GM18858 (cell line): ENCODE measurements around the gene CEP120.
"Not testable (repeated sequence)": the region's sequence is repeated elsewhere in the genome, so short reads cannot be mapped to it uniquely, and the experiment has no call there.

Experiments used
- ATAC-seq: cut with Tn5 transposase; IDR thresholded peaks from one replicate; pipeline ENCODE4 v1.9.1; 2021; ENCODE audit not compliant: unreplicated experiment

Gene CEP120

GRCh38 chr5:123423278-123424149 is at the start of gene CEP120:
Gene CEP120 (minus strand): TSS chr5:123423403. CDS start chr5:123422998, 405 bp downstream.
- ATAC-seq: peak; percentile 98

- ATAC-seq: no peak
These were observed 49.1 kb upstream of the CEP120 start for GRCh38 chr5:123472150-123472924.

DNA sequence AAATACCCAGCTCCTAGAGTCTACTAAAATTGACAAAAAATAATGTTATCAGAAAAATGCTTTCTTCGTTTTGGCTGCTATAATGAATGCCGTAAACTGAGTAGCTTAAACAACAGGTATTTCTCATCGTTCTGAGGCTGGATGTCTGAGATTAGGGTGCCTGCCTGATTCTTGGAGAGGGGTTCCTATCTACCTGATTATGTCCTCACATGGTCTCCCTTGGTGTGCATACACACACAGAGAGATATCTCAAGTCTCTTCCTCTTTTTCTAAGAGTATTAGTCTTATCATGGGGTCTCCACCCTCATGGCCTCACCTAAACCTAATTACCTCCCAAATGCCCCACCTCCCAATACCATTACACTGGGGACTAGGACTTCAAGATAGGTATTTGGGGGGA is 48.2 kb upstream of the CEP120 start:
- no peak for ATAC-seq

GRCh38 chr5:123466839-123467238 is 43.6 kb upstream of the CEP120 start:
- ATAC-seq: not testable (repeated sequence)

DNA sequence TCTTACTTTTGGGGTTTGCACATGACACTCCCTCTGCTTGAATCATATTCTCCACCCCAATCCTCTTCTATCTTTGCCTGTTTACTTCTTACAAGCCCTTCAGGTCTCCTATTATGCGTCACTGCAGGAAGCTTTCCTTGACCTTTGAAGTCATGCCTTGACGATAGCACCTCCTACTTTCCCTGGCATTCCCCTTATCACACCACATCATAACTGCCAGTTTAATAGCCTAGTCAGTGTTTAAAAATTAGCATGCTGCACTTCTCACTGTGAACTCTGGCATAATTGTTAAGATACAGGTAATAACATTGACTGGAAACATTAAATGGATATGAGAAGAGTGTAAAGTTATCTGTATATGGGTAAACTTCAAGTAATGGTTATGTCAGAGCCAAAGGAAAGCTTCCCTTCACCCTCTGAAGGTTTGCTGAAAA is 37.1 kb upstream of the CEP120 start:
- no peak for ATAC-seq

- not testable (repeated sequence) for ATAC-seq
These were observed 35.8 kb upstream of the CEP120 start for GRCh38 chr5:123458994-123459393.

DNA sequence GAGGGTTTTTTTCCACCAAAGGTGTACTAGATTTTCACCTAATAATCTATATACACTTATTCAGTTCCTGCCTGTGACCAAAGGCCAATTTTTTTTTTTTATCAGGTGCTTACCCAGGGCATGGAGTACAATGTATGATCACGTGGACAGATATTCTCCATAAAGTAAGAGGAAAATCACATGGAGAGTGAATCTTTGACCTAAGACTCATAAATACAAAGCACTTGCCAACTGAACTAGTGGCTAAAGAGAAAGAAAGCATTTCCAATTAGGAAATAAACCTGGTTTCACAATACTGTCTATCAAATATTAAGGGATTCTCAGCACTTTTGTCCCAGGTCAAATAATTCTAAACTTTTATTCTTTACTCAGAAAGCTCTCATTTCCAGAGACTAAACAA is 33.0 kb upstream of the CEP120 start:
- no peak for ATAC-seq

DNA sequence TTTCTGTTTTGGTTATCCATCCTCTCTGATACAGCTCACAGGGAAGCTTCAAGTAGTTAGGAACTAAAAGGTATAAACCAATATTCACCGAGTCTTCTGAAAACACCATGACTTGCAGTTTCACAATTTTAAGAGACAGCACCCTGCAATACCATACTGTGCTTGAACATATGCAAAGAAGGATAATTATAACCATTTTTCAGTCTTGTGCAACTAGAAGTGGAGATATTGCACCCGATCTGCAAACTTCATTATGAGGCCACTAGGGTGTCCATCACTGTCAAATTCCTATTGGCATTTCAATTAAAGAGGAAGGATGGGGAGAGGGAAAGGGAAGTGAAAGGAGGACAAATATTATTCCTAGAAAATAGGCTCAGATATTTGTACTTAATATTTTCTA is 32.4 kb upstream of the CEP120 start:
- ATAC-seq: peak; percentile 89

GRCh38 chr5:123455095-123455494 is 31.9 kb upstream of the CEP120 start:
- ATAC-seq: peak; percentile 24

DNA sequence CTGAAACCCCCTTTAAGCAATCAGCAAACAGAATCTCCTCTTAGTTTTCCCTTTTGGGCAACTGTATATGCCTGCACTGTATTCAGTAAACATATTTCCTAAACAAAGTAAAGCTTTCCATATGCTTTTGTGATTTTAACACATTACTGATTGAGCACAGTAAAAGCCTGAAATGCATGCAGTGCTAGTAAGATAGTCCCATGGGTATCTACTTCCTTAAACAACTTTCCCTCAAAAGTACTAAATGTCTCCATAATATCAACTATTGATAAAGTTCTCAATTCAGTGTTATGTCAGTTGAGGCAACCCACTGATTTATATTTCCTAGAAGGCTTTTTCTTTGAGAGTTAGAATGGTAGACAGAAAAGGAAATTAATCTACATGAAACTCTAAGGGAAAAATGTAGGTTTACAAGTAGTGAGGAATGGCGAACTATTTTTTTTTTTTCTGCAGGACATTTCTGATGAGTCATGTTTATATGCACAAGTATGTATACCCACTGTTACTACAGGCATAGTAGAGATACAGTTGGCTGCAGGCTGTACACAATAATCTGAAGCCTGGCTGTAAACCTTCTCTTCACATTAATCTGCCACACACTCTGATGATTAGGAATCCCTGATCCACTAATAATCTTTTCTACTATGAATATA is 31.2 kb upstream of the CEP120 start:
- no peak for ATAC-seq

DNA sequence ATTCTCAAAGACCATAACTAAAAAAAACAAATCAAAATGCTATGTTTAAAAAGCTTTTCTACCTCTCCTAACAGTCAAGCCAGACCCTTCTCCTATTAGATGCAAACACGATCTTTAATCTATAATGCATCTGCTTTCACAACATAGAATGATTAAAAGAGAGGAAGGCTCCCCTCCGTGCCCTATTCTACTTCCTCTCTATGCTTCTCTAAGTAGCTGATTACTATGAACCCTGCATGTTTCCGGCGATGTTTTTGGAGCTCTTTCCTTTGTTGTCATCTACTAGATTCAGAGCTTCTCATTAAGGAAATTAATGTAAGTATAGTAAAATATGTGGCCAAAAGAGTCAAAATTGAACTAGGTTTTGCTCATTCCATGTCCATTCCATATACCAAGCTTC is 29.2 kb upstream of the CEP120 start:
- ATAC-seq: no peak

DNA sequence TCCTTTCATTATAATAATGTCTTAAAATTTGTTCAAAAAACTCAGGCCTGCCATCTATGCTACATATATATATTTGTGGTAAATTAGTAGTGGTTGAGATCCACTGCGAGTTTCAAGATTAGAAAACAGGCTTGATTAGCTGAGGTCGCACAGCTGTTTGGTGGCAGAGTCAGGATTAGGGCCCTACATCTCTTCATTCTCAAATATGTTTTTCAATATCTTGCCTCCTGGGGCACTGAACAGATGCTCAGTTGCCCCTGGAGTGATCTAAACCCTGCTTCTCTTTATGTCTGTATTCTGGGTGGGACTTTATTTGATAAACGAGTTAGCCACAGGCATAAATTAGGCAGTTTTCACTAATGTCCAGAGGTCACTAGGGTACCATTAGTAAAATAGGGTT is 27.8 kb upstream of the CEP120 start:
- ATAC-seq: no peak

DNA sequence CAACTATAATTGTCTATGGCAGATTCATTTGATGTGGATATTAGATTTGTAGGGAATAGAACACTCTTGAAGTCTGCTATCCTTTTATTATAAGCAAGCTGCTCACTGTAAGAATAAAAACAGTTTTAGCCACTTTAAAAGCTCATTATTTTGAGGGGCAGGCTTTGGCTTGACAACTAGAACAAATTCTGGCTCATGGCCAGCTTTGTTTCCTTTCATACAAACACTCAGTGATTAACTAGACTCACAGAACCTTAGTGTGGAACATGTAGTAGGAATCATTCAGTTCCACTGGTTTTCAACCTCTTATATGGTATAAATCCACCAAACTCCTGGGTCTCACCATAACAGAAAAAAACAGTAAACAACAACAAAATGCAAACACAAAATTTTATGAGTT is 27.4 kb upstream of the CEP120 start:
- ATAC-seq: no peak

GRCh38 chr5:123450114-123450513 is 26.9 kb upstream of the CEP120 start:
- no peak for ATAC-seq

DNA sequence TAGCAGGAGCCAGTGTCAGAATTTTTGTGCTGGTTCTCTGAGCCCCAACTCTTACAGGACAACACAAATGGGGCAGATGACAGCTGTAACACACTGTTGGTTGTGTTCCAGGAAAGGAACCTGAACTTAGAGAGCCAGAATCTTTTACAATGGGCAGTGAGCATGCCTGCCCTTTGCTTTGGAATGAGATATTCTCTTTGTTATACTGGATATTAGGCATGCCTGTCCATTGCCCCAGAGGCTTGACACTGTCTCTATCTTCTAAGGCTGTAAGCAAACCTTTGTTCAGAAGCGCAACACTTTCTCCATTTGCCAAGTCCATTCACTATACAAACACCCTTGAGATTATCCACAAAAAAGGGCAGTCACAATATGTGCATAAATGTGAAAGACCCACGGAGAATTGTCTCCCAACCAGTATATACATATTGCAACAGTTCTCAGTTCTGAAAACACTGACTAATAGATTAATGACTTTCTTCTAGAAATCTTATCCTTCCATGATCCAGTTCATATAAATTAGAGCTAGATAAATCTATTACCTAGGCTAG is 26.3 kb upstream of the CEP120 start:
- no peak for ATAC-seq

DNA sequence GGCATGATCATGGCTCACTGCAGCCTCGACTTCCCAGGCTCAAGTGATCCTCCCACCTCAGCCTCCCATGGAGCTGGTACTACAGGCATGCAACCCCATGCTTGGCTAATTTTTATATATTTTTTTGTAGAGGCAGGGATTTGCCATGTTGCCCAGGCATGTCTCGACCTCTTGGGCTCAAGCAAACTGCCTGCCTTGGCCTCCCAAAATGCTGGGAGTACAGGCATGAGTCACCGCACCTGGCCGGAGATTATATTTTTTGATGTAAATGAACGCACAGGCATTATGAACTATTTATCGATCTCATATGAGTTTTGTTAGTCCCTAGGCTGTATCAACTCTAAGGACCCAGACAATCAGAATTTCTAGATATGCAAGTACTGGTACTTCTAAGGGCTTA is 25.5 kb upstream of the CEP120 start:
- ATAC-seq: no peak

DNA sequence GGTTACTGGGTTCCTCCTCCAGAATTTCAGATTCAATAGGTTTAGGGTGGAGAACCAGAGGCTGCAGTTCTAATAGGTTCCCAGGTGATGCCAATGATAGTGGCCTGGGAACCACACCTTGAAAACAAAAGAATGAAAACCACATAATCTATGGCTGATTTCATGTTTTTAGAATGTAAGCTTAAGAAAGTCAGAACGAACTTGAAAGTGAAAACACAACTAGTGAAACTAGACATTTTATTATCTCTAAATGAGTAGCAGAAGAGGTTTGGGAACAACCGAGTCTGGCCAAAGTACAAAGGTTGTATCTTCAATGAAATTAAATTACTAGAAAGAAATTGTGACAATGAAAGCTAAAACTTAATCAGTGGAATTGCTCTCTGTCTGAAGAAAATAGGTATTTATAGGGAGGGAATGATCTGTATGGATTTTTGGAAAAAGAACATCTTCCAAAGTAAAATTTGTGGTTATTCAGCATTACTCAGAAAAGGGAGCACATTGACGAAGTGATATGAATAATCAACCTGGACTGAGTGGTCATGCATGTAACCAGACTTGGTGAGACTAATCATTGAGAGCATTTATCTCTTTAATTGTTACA is 24.9 kb upstream of the CEP120 start:
- peak; percentile 90 for ATAC-seq

- ATAC-seq: no peak
These were observed 20.8 kb upstream of the CEP120 start for GRCh38 chr5:123444016-123444415.

GRCh38 chr5:123441408-123441807 is 18.2 kb upstream of the CEP120 start:
- peak; percentile 39 for ATAC-seq

DNA sequence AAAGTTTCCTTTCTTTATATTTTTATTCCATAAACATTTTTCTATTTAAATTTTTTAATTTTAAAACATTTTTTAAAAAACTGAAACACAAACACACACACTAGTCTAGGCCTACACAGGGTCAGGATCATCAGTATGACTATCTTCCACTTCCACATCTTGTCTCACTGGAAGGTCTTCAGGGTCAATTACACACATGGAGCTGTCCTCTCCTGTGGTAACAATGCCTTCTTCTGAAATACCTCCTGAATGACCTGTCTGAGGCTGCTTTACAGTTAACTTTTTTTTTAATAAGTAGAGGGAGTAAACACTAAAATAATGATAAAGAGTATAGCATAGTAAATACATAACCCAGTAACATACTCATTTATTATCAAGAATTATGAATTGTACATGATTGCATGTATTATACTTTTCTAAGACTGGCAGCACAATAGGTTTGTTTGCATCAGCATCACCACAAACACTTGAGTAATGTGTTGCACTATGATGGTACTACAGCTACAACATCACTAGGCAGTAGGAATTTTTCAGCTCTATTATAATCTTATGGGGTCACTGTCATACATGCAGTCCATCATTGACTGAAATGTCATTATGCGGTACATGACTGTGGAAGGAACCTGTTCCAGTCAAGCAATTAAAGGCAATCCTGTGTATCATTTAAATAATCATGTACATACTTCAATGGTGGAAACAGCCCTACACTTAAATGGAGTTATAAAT is 17.4 kb upstream of the CEP120 start:
- no peak for ATAC-seq
